GM12878 (cell line): ENCODE data around the gene ITGB8. TPM values are rescaled to one million over a fixed set of nuclear protein-coding genes. Genes with fewer than 3 reads are reported as not detected.

ENCODE experiments used
- ATAC-seq: fragments of 200-7000 bp; cut with Tn5 transposase; 3 replicates; pipeline ENCODE4 v1.9.1; 2020; ENCODE audit warnings: mild to moderate bottlenecking, moderate library complexity
- BruUV-seq: library from RNA; stranded (reverse); fragments of 400-500 nt; replicated peaks from 2 replicates; lab custom pipeline; 2021; lab: Mats Ljungman, UMichigan
- CTCF ChIA-PET: fragments of 300-600 bp; sonication (Branson Sonifier 250); formaldehyde crosslinking; extraction: SDS; loops from one replicate; lab custom pipeline; 2021; ENCODE audit warnings: inconsistent platforms; lab: Yijun Ruan, JAX
- POLR2A ChIA-PET: fragments of 350-600 bp; formaldehyde crosslinking; extraction: SDS; loops from one replicate; lab custom pipeline; 2021; ENCODE audit warnings: inconsistent platforms; lab: Charles Lee
- RAD21 ChIA-PET: fragments of 300-600 bp; sonication (Branson Sonifier 250); formaldehyde crosslinking; loops from one replicate; lab custom pipeline; 2023; ENCODE audit warnings: antibody characterized with exemption; ENCODE audit not compliant: unreplicated experiment; lab: Charles Lee
- SMC1A ChIA-PET: fragments of 300-600 bp; sonication (Branson Sonifier 250); formaldehyde crosslinking; loops from one replicate; lab custom pipeline; 2023; ENCODE audit not compliant: unreplicated experiment, uncharacterized antibody; lab: Charles Lee
- DNase-seq: peaks from one replicate; pipeline ENCODE4 v3.0.0-alpha.2; 2011; ENCODE audit warnings: low read depth, low spot score
- FAIRE-seq: peaks from 3 replicates; lab custom pipeline; 2011; peaks lifted over from hg19 to GRCh38; lab: Jason Lieb, UNC
- H2AFZ ChIP-seq: 2 replicates; pipeline ENCODE4 v1.6.0; 2011; ENCODE audit warnings: low read depth, low read length, control low read depth; ENCODE audit not compliant: control insufficient read depth
- H3K27ac ChIP-seq: 2 replicates; pipeline ENCODE4 v1.5.1; 2011; ENCODE audit warnings: control low read depth; ENCODE audit not compliant: control insufficient read depth, insufficient read depth
- H3K27me3 ChIP-seq, 2 experiments: replicated peaks in 1 of 2; 2 replicates each; pipeline versions ENCODE4 v1.6.0 to v1.6.1; 2011; ENCODE audit warnings: low read length in 1 of 2; ENCODE audit not compliant: control insufficient read depth in 2 of 2, insufficient read depth in 2 of 2
- H3K36me3 ChIP-seq, 2 experiments: 2 replicates each; pipeline ENCODE4 v1.5.1; 2011; ENCODE audit warnings: low read length in 1 of 2; ENCODE audit not compliant: control insufficient read depth in 2 of 2, insufficient read depth in 2 of 2
- H3K4me1 ChIP-seq: 2 replicates; pipeline ENCODE4 v1.6.1; 2011; ENCODE audit warnings: mild to moderate bottlenecking, low read length, moderate library complexity, mixed read lengths; ENCODE audit not compliant: control insufficient read depth, insufficient read depth
- H3K4me2 ChIP-seq: 2 replicates; pipeline ENCODE4 v1.6.0; 2011; ENCODE audit warnings: control low read depth; ENCODE audit not compliant: control insufficient read depth, insufficient read depth
- H3K4me3 ChIP-seq: fragments of 200-600 bp; sonication (generic); 2 replicates; pipeline ENCODE4 v1.5.1; 2016
- H3K79me2 ChIP-seq: 2 replicates; pipeline ENCODE4 v1.6.0; 2011; ENCODE audit warnings: low read length; ENCODE audit not compliant: control insufficient read depth, insufficient read depth
- H3K9ac ChIP-seq: 2 replicates; pipeline ENCODE4 v1.8.0; 2011; ENCODE audit warnings: low read length, control low read depth, mixed read lengths; ENCODE audit not compliant: control insufficient read depth, insufficient read depth
- H3K9me3 ChIP-seq: replicated peaks from 3 replicates; pipeline ENCODE4 v1.5.1; 2011; ENCODE audit warnings: mild to moderate bottlenecking, low read length; ENCODE audit not compliant: control insufficient read depth, insufficient read depth
- H4K20me1 ChIP-seq: 2 replicates; pipeline ENCODE4 v1.6.0; 2011; ENCODE audit not compliant: control insufficient read depth, insufficient read depth
- CBX5 ChIP-seq: sonication (generic); IDR thresholded peaks from 2 replicates; pipeline ENCODE4 v1.6.1; 2016; ENCODE audit warnings: low read depth, moderate library complexity, mild to moderate bottlenecking, inconsistent platforms
- ESRRA ChIP-seq: IDR thresholded peaks from 2 replicates; pipeline ENCODE4 v1.6.1; 2012; ENCODE audit warnings: mild to moderate bottlenecking, low read length, improper control_type of control experiment
- EZH2 ChIP-seq: IDR thresholded peaks from 2 replicates; pipeline ENCODE4 v1.6.1; 2012; ENCODE audit warnings: low read depth, mild to moderate bottlenecking, control low read depth, inconsistent platforms, low read length, borderline replicate concordance; ENCODE audit not compliant: control insufficient read depth
- IKZF2 ChIP-seq, 2 experiments: fragments of 450-650 bp; IDR thresholded peaks; 2 replicates each; pipeline ENCODE4 v1.6.1; 2017; ENCODE audit warnings: mild to moderate bottlenecking in 2 of 2, moderate library complexity in 2 of 2
- IRF4 ChIP-seq: IDR thresholded peaks from 2 replicates; pipeline ENCODE4 v1.6.1; 2011; ENCODE audit warnings: low read depth, low read length
- LARP7 ChIP-seq: fragments of 450-650 bp; IDR thresholded peaks from 2 replicates; pipeline ENCODE4 v1.6.1; 2017; ENCODE audit warnings: mild to moderate bottlenecking
- NR2C2 ChIP-seq: IDR thresholded peaks from 2 replicates; pipeline ENCODE4 v1.6.1; 2011; ENCODE audit warnings: borderline replicate concordance, low read depth; ENCODE audit not compliant: control insufficient read depth, insufficient read length
- POLR2A ChIP-seq: IDR thresholded peaks from 2 replicates; pipeline ENCODE4 v1.6.1; 2011; ENCODE audit warnings: low read depth, mild to moderate bottlenecking, low read length
- RAD51 ChIP-seq: fragments of 450-650 bp; IDR thresholded peaks from 2 replicates; pipeline ENCODE4 v1.6.1; 2016; ENCODE audit warnings: moderate library complexity, mild to moderate bottlenecking, inconsistent platforms
- RBBP5 ChIP-seq: fragments of 200-600 bp; sonication (generic); conservative IDR thresholded peaks from 2 replicates; pipeline ENCODE4 v1.6.1; 2016
- RUNX3 ChIP-seq: IDR thresholded peaks from 2 replicates; pipeline ENCODE4 v1.6.1; 2012; ENCODE audit warnings: low read length, inconsistent platforms
- SMAD1 ChIP-seq: fragments of 450-650 bp; IDR thresholded peaks from 2 replicates; pipeline ENCODE4 v1.6.1; 2018; ENCODE audit warnings: mild to moderate bottlenecking, low read depth; ENCODE audit not compliant: partially characterized antibody
- SPI1 ChIP-seq: IDR thresholded peaks from 2 replicates; pipeline ENCODE4 v1.6.1; 2011; ENCODE audit warnings: low read depth, mild to moderate bottlenecking, low read length, moderate library complexity, borderline replicate concordance; ENCODE audit not compliant: insufficient read depth
- TARDBP ChIP-seq: IDR thresholded peaks from 2 replicates; pipeline ENCODE4 v1.6.1; 2016; ENCODE audit warnings: borderline replicate concordance
- TCF12 ChIP-seq: IDR thresholded peaks from 2 replicates; pipeline ENCODE4 v1.6.1; 2011; ENCODE audit warnings: low read depth, mild to moderate bottlenecking, low read length
- WRNIP1 ChIP-seq: IDR thresholded peaks from 2 replicates; pipeline ENCODE4 v1.6.1; 2011; ENCODE audit warnings: low read depth, low read length, improper control_type of control experiment, borderline replicate concordance
- WGBS: methylation state at CpG from one replicate; pipeline ENCODE4 v1.1.6; 2016; ENCODE audit warnings: low lambda C conversion rate; ENCODE audit not compliant: insufficient replicate concordance, insufficient coverage; ENCODE audit errors: missing lambda C conversion rate; 5-methylcytosine and 5-hydroxymethylcytosine counted together
- in situ Hi-C: fragments of 300-500 bp; cut with MboI; formaldehyde crosslinking; loops from 9 replicates; pipeline ENCODE4 v1.14.3; 2018; ENCODE audit warnings: mixed read lengths
- intact Hi-C: fragments of 100-400 bp; cut with micrococcal nuclease; formaldehyde crosslinking; loops from one replicate; pipeline ENCODE4 v1.14.2; 2022; ENCODE audit not compliant: unreplicated experiment
- polyA plus RNA-seq, 11 experiments: library from polyadenylated mRNA; depleted of rRNA in 4 of 11; unstranded in 6 of 11; stranded (reverse) in 5 of 11; fragments of >200 nt; fragmentation: Nextera tagmentation in 4 of 11; fragmentation: Illumina TruSeq in 1 of 11; extraction: Ambion mirVana in 4 of 11; extraction: Trizol in 1 of 11; gene quantifications; 1 replicate in 1 of 11; 2 replicates in 10 of 11; pipeline versions ENCODE4 v1.2.1 to v1.2.3, GENCODE V29; 2011 to 2016; ENCODE audit warnings: inconsistent platforms in 2 of 11, missing spikeins in 2 of 11, low read depth in 1 of 11
- total RNA-seq, 4 experiments: library from RNA; depleted of rRNA in 3 of 4; stranded (reverse); fragments of >200 nt in 3 of 4; fragmentation: Illumina TruSeq in 1 of 4; extraction: Trizol in 1 of 4; gene quantifications; 2 replicates each; pipeline versions ENCODE4 v1.2.1 to v1.2.3, GENCODE V29; 2013 to 2021
- TF ChIP-seq, protein P1 (sequence below): fragments of 450-650 bp; formaldehyde crosslinking; IDR thresholded peaks from 2 replicates; pipeline ENCODE4 v1.4.0; 2020; ENCODE audit warnings: mild to moderate bottlenecking, moderate library complexity
- TF ChIP-seq, protein P2 (sequence below): fragments of 450-650 bp; IDR thresholded peaks from 2 replicates; pipeline ENCODE4 v1.6.1; 2014; ENCODE audit warnings: mild to moderate bottlenecking
- TF ChIP-seq, protein P3 (sequence below), 3 experiments: IDR thresholded peaks in 2 of 3; conservative IDR thresholded peaks in 1 of 3; 2 replicates each; pipeline ENCODE4 v1.5.1; 2011; ENCODE audit warnings: low read depth in 3 of 3, low read length in 3 of 3, mild to moderate bottlenecking in 3 of 3, control low read depth in 2 of 3, moderate library complexity in 2 of 3, inconsistent platforms in 1 of 3, mixed read lengths in 1 of 3; ENCODE audit not compliant: control insufficient read depth in 2 of 3, insufficient read depth in 1 of 3; ENCODE audit errors: extremely low read depth in 1 of 3

ITGB8 gene
- total and polyA plus RNA-seq, 10 of the 15 experiments (the other 5 are each of a cell fraction or from before 2014, with no cell fraction given): 0.37 to 26.2 (median 1.5) TPM

DNA sequence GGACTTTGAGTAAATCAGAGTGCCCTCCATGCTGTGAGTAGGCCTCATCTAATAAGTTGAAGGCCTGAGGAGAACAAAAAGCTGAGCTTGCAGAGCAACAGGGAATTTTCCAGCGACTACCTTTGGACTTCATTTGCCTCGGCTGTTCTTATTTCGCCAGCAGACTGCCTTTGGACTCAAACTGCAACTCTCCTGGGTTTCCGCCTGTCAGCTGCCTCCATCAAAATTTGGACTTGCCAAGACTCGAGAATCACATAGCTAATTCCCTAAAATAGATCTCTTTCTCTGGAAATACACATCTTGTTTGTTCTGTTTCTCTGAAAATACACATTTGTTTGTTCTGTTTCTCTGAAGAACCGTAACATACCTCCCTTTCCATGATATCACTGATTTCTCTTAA lies 93.8 kb downstream of the ITGB8 start (continued):
- TF ChIP-seq, protein P1, sequence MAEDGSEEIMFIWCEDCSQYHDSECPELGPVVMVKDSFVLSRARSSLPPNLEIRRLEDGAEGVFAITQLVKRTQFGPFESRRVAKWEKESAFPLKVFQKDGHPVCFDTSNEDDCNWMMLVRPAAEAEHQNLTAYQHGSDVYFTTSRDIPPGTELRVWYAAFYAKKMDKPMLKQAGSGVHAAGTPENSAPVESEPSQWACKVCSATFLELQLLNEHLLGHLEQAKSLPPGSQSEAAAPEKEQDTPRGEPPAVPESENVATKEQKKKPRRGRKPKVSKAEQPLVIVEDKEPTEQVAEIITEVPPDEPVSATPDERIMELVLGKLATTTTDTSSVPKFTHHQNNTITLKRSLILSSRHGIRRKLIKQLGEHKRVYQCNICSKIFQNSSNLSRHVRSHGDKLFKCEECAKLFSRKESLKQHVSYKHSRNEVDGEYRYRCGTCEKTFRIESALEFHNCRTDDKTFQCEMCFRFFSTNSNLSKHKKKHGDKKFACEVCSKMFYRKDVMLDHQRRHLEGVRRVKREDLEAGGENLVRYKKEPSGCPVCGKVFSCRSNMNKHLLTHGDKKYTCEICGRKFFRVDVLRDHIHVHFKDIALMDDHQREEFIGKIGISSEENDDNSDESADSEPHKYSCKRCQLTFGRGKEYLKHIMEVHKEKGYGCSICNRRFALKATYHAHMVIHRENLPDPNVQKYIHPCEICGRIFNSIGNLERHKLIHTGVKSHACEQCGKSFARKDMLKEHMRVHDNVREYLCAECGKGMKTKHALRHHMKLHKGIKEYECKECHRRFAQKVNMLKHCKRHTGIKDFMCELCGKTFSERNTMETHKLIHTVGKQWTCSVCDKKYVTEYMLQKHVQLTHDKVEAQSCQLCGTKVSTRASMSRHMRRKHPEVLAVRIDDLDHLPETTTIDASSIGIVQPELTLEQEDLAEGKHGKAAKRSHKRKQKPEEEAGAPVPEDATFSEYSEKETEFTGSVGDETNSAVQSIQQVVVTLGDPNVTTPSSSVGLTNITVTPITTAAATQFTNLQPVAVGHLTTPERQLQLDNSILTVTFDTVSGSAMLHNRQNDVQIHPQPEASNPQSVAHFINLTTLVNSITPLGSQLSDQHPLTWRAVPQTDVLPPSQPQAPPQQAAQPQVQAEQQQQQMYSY (CRISPR knock-in tag): no peak
- no peak for TF ChIP-seq RAD51
- TF ChIP-seq TARDBP: no peak
- no peak for TF ChIP-seq POLR2A
- TF ChIP-seq IRF4: no peak

DNA sequence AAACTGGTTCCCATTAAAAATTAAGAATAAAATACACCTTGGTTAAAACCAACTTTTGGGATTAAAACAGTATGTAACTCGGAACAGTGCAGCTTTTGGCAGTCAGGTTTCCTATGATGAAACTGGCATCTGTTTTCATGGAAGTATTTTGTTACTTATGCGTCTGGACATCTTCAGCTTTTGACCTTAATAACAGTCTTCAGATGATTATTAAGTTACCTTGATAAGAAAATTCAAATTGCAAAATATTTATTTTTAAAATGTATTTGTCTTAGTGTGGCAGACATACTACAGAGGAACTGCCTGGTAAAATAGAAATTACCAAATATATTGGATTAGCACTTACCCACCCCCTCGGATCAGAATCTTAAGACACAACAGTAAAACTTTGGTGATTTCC lies 100.0 kb downstream of the ITGB8 start:
- in situ Hi-C loops (no loop called here), intact Hi-C loops (no loop called here)
- ChIA-PET SMC1A (interaction anchor here (3.9 kb wide), 1 partner anchor 16 kb away, joined by 13 read pairs; no protein-coding TSS in a partner anchor), POLR2A (no interaction called here), CTCF (interaction anchor here (1.1 kb wide), 1 partner anchor 10 kb away, joined by 6 read pairs; no protein-coding TSS in a partner anchor), RAD21 (no interaction called here)
- Histone ChIP-seq H3K4me3 (no peak overlapping the region), H3K27ac (no peak overlapping the region), H2AFZ (no peak overlapping the region), H3K4me2 (no peak overlapping the region), H3K4me1 (no peaks in the 10 kb centered on the region), H3K9ac (no peak overlapping the region), H3K36me3 (no peaks in the 10 kb centered on the region), H3K79me2 (no peaks in the 10 kb centered on the region), H4K20me1 (no peaks in the 10 kb centered on the region), H3K27me3 (no peaks in the 10 kb centered on the region; a peak in 1 of 4 replicates), H3K9me3 (no peaks in the 10 kb centered on the region; the same call in 1 of the 3 replicates)
- no peak for ATAC-seq
- no peak for DNase-seq
- WGBS: 42% methylated on average over 3 of the region's 3 CpGs
- no TSS peak for BruUV-seq
- no peak for FAIRE-seq
- TF ChIP-seq WRNIP1 (no peak), ESRRA (no peak), EZH2 (no peak), IKZF2 (IDR thresholded peaks at IDR 0.05) (no peak), CBX5 (no peak), LARP7 (no peak), TCF12 (no peak), NR2C2 (no peak), SMAD1 (no peak), RUNX3 (no peak), RBBP5 (no peak), SPI1 (no peak)
- TF ChIP-seq, protein P2, sequence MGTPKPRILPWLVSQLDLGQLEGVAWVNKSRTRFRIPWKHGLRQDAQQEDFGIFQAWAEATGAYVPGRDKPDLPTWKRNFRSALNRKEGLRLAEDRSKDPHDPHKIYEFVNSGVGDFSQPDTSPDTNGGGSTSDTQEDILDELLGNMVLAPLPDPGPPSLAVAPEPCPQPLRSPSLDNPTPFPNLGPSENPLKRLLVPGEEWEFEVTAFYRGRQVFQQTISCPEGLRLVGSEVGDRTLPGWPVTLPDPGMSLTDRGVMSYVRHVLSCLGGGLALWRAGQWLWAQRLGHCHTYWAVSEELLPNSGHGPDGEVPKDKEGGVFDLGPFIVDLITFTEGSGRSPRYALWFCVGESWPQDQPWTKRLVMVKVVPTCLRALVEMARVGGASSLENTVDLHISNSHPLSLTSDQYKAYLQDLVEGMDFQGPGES: no peak
- TF ChIP-seq, protein P3, sequence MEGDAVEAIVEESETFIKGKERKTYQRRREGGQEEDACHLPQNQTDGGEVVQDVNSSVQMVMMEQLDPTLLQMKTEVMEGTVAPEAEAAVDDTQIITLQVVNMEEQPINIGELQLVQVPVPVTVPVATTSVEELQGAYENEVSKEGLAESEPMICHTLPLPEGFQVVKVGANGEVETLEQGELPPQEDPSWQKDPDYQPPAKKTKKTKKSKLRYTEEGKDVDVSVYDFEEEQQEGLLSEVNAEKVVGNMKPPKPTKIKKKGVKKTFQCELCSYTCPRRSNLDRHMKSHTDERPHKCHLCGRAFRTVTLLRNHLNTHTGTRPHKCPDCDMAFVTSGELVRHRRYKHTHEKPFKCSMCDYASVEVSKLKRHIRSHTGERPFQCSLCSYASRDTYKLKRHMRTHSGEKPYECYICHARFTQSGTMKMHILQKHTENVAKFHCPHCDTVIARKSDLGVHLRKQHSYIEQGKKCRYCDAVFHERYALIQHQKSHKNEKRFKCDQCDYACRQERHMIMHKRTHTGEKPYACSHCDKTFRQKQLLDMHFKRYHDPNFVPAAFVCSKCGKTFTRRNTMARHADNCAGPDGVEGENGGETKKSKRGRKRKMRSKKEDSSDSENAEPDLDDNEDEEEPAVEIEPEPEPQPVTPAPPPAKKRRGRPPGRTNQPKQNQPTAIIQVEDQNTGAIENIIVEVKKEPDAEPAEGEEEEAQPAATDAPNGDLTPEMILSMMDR (IDR thresholded peaks at IDR 0.05 in 2 of 3, conservative IDR thresholded peaks at IDR 0.05 in 1 of 3; ENCODE audit: control insufficient read depth in 2 of 3, extremely low read depth in 1 of 3, insufficient read depth in 1 of 3, low read depth in 3 of 3, low read length in 3 of 3): no peak
